HepG2 (cell line): ENCODE results near the gene LLGL2. TPM values are rescaled to one million over a fixed set of nuclear protein-coding genes. Genes with fewer than 3 reads are reported as not detected.

Experiments used
- ASH2L ChIP-seq: fragments of 300-600, 200-600 bp; sonication (generic); IDR thresholded peaks from 2 replicates; pipeline ENCODE4 v1.7.0; 2017; ENCODE audit warnings: low read depth, mild to moderate bottlenecking, moderate library complexity, mixed read lengths, low read length; ENCODE audit not compliant: insufficient read length
- ATF3 ChIP-seq: sonication (generic); formaldehyde crosslinking; IDR thresholded peaks from 2 replicates; pipeline ENCODE4 v1.4.0; 2020; ENCODE audit warnings: missing genetic modification reagents
- CBX1 ChIP-seq: IDR thresholded peaks from one replicate; pipeline ENCODE4 v1.6.1; 2016; ENCODE audit warnings: antibody characterized with exemption, low read depth
- DMAP1 ChIP-seq: IDR thresholded peaks from 2 replicates; pipeline ENCODE4 v1.6.1; 2016
- ELF3 ChIP-seq: IDR thresholded peaks from 2 replicates; pipeline ENCODE4 v1.6.1; 2016; ENCODE audit warnings: missing genetic modification reagents, missing compliant biosample characterization
- FOXO1 ChIP-seq: sonication (generic); formaldehyde crosslinking; IDR thresholded peaks from 2 replicates; pipeline ENCODE4 v1.4.0; 2020; ENCODE audit warnings: missing genetic modification reagents
- HOXD1 ChIP-seq: sonication (generic); formaldehyde crosslinking; IDR thresholded peaks from 2 replicates; pipeline ENCODE4 v1.5.0; 2020; ENCODE audit warnings: missing genetic modification reagents
- KDM5B ChIP-seq: sonication (generic); formaldehyde crosslinking; IDR thresholded peaks from 2 replicates; pipeline ENCODE4 v1.4.0; 2020; ENCODE audit warnings: missing genetic modification reagents, mild to moderate bottlenecking, borderline replicate concordance
- KLF16 ChIP-seq, 2 experiments: sonication (generic) in 1 of 2; formaldehyde crosslinking in 1 of 2; IDR thresholded peaks; 2 replicates each; pipeline versions ENCODE4 v1.6.1 to v1.8.0; 2016 to 2023; ENCODE audit warnings: missing genetic modification reagents in 2 of 2, missing compliant biosample characterization in 1 of 2
- MATR3 ChIP-seq: sonication (generic); formaldehyde crosslinking; IDR thresholded peaks from 2 replicates; pipeline ENCODE4 v1.4.0; 2020; ENCODE audit warnings: missing genetic modification reagents
- MYC ChIP-seq: sonication (generic); formaldehyde crosslinking; IDR thresholded peaks from 2 replicates; pipeline ENCODE4 v1.9.0; 2021; ENCODE audit warnings: missing genetic modification reagents, borderline replicate concordance
- NRL ChIP-seq: sonication (generic); formaldehyde crosslinking; IDR thresholded peaks from 2 replicates; pipeline ENCODE4 v1.5.0; 2020; ENCODE audit warnings: missing genetic modification reagents, mild to moderate bottlenecking, moderate library complexity, borderline replicate concordance
- RARA ChIP-seq: IDR thresholded peaks from 2 replicates; pipeline ENCODE4 v1.6.1; 2016; ENCODE audit warnings: missing genetic modification reagents, missing compliant biosample characterization
- RXRB ChIP-seq: IDR thresholded peaks from 2 replicates; pipeline ENCODE4 v1.6.1; 2016; ENCODE audit warnings: borderline replicate concordance, missing genetic modification reagents, missing compliant biosample characterization
- SMAD3 ChIP-seq: sonication (generic); formaldehyde crosslinking; IDR thresholded peaks from 2 replicates; pipeline ENCODE4 v1.4.0; 2020; ENCODE audit warnings: missing genetic modification reagents
- SP4 ChIP-seq: sonication (generic); formaldehyde crosslinking; IDR thresholded peaks from 2 replicates; pipeline ENCODE4 v1.8.1; 2023; ENCODE audit warnings: mild to moderate bottlenecking, missing genetic modification reagents
- TCF12 ChIP-seq, 2 experiments: fragments of 450-650 bp in 1 of 2; sonication (generic) in 1 of 2; formaldehyde crosslinking in 1 of 2; IDR thresholded peaks; 2 replicates each; pipeline versions ENCODE4 v1.6.1 to v1.8.0; 2017 to 2022; ENCODE audit warnings: antibody characterized with exemption in 1 of 2, mild to moderate bottlenecking in 1 of 2, missing genetic modification reagents in 1 of 2, moderate library complexity in 1 of 2
- THRA ChIP-seq: sonication (generic); formaldehyde crosslinking; IDR thresholded peaks from 2 replicates; pipeline ENCODE4 v1.4.0; 2020; ENCODE audit warnings: missing genetic modification reagents, borderline replicate concordance
- ZBTB7A ChIP-seq: sonication (generic); formaldehyde crosslinking; IDR thresholded peaks from 2 replicates; pipeline ENCODE4 v1.8.0; 2022; ENCODE audit warnings: mild to moderate bottlenecking, missing genetic modification reagents
- ZNF572 ChIP-seq: sonication (generic); formaldehyde crosslinking; IDR thresholded peaks from 2 replicates; pipeline ENCODE4 v1.5.1; 2020; ENCODE audit warnings: mild to moderate bottlenecking, missing genetic modification reagents
- polyA plus RNA-seq, 8 experiments: library from polyadenylated mRNA; depleted of rRNA in 3 of 8; stranded (reverse) in 7 of 8; unstranded in 1 of 8; fragments of >200 nt; fragmentation: Illumina TruSeq in 4 of 8; extraction: Trizol in 4 of 8; gene quantifications; 2 replicates each; pipeline versions ENCODE4 v1.2.1 to v1.2.3, GENCODE V29; 2011 to 2016; ENCODE audit warnings: low read depth in 4 of 8, missing spikeins in 1 of 8, mixed read lengths in 1 of 8; ENCODE audit not compliant: insufficient read depth in 1 of 8
- total RNA-seq, 5 experiments: library from RNA; depleted of rRNA; stranded (reverse); fragments of >200 nt; fragmentation: Illumina TruSeq; extraction: Trizol; gene quantifications; 2 replicates each; pipeline ENCODE4 v1.2.3, GENCODE V29; 2016; ENCODE audit warnings: low read depth in 1 of 5
- TF ChIP-seq, protein P1 (sequence below): sonication (generic); formaldehyde crosslinking; IDR thresholded peaks from 2 replicates; pipeline ENCODE4 v1.5.0; 2020; ENCODE audit warnings: mild to moderate bottlenecking, missing genetic modification reagents
- TF ChIP-seq, protein P2 (sequence below): IDR thresholded peaks from 2 replicates; pipeline ENCODE4 v1.6.1; 2012; ENCODE audit warnings: inconsistent platforms

The LLGL2 gene
- total and polyA plus RNA-seq, 2 of the 13 experiments (the other 11 are each of a cell fraction or from before 2014, with no cell fraction given): 83.0 to 86.7 TPM

- TF ChIP-seq ELF3 (CRISPR knock-in tag) (peak; percentile 37; the same call in 1 of the 2 replicates), HOXD1 (CRISPR knock-in tag) (peak; percentile 44; the same call in 1 of the 2 replicates), ZNF572 (CRISPR knock-in tag) (peak; percentile 67; the same call in 1 of the 2 replicates), MATR3 (no peak), FOXO1 (CRISPR knock-in tag) (peak; percentile 34; the same call in 1 of the 2 replicates), DMAP1 (CRISPR knock-in tag) (peak; percentile 49; the same call in 1 of the 2 replicates), SP4 (CRISPR knock-in tag) (no peak), NRL (CRISPR knock-in tag) (peak; percentile 63; the same call in 1 of the 2 replicates), SMAD3 (CRISPR knock-in tag) (peak; percentile 33; the same call in 1 of the 2 replicates), KLF16 (CRISPR knock-in tag; IDR thresholded peaks at IDR 0.05) (peak in 1 of 2 experiments; percentile 22; a peak in 1 of 4 replicates), ZBTB7A (0 out of 2 replicates have a peak, but pooled peaks have one; percentile 45), CBX1 (no peak), RXRB (CRISPR knock-in tag) (peak; percentile 60), ATF3 (CRISPR knock-in tag) (0 out of 2 replicates have a peak, but pooled peaks have one; percentile 39), THRA (peak; percentile 34; the same call in 1 of the 2 replicates), KDM5B (CRISPR knock-in tag) (0 out of 2 replicates have a peak, but pooled peaks have one; percentile 19), TCF12 (IDR thresholded peaks at IDR 0.05) (no peak), TCF12 (CRISPR knock-in tag; IDR thresholded peaks at IDR 0.05) (no peak), ASH2L (peak; percentile 57), MYC (peak; percentile 57), RARA (CRISPR knock-in tag) (peak; percentile 59)
- TF ChIP-seq, protein P1, sequence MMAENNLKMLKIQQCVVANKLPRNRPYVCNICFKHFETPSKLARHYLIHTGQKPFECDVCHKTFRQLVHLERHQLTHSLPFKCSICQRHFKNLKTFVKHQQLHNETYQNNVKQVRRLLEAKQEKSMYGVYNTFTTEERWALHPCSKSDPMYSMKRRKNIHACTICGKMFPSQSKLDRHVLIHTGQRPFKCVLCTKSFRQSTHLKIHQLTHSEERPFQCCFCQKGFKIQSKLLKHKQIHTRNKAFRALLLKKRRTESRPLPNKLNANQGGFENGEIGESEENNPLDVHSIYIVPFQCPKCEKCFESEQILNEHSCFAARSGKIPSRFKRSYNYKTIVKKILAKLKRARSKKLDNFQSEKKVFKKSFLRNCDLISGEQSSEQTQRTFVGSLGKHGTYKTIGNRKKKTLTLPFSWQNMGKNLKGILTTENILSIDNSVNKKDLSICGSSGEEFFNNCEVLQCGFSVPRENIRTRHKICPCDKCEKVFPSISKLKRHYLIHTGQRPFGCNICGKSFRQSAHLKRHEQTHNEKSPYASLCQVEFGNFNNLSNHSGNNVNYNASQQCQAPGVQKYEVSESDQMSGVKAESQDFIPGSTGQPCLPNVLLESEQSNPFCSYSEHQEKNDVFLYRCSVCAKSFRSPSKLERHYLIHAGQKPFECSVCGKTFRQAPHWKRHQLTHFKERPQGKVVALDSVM (CRISPR knock-in tag): peak; percentile 63; the same call in 1 of the 2 replicates
- TF ChIP-seq, protein P2, sequence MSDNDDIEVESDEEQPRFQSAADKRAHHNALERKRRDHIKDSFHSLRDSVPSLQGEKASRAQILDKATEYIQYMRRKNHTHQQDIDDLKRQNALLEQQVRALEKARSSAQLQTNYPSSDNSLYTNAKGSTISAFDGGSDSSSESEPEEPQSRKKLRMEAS: peak; percentile 39; the same call in 1 of the 2 replicates
Measured at GRCh38 chr17:75610103-75610984, 84.8 kb downstream of the LLGL2 start (continued).
